H1 (cell line): ENCODE results near the gene SND1. TPM values are rescaled to one million over a fixed set of nuclear protein-coding genes. Genes with fewer than 3 reads are reported as not detected.

Source experiments
- CREB1 ChIP-seq: IDR thresholded peaks from 2 replicates; pipeline ENCODE4 v1.6.1; 2012; ENCODE audit warnings: inconsistent platforms
- HDAC2 ChIP-seq, 2 experiments: fragments of 300-600 bp in 1 of 2; sonication (generic) in 1 of 2; IDR thresholded peaks; 2 replicates each; pipeline ENCODE4 v1.6.1; 2011 to 2012; ENCODE audit warnings: low read depth in 2 of 2, low read length in 2 of 2, mild to moderate bottlenecking in 2 of 2, moderate library complexity in 2 of 2, borderline replicate concordance in 1 of 2, inconsistent platforms in 1 of 2
- KDM4A ChIP-seq: IDR thresholded peaks from one replicate; pipeline ENCODE4 v1.7.1; 2012; ENCODE audit warnings: low read depth, mild to moderate bottlenecking, moderate library complexity, low read length, inconsistent platforms; ENCODE audit not compliant: severe bottlenecking
- POLR2A ChIP-seq, 2 experiments: IDR thresholded peaks; 1 replicate in 1 of 2; 2 replicates in 1 of 2; pipeline ENCODE4 v1.6.1; 2011; ENCODE audit warnings: low read depth in 2 of 2, low read length in 2 of 2, mild to moderate bottlenecking in 2 of 2; ENCODE audit errors: control extremely low read depth in 1 of 2
- RNF2 ChIP-seq: fragments of 200-900, 300-1000 bp; sonication (generic); IDR thresholded peaks from 2 replicates; pipeline ENCODE4 v1.7.1; 2016; ENCODE audit warnings: borderline replicate concordance, low read depth, mild to moderate bottlenecking, antibody characterized with exemption, low read length; ENCODE audit not compliant: poor library complexity, severe bottlenecking; ENCODE audit errors: missing control alignments
- polyA plus RNA-seq, 7 experiments: library from polyadenylated mRNA; depleted of rRNA in 3 of 7; stranded (reverse) in 5 of 7; unstranded in 2 of 7; fragments of >200 nt in 5 of 7; fragments of 200-250 nt in 2 of 7; gene quantifications; 1 replicate in 5 of 7; 2 replicates in 1 of 7; 4 replicates in 1 of 7; pipeline versions ENCODE4 v1.2.1 to v1.2.3, GENCODE V29; 2011 to 2013; ENCODE audit warnings: missing spikeins in 2 of 7, mixed read lengths in 2 of 7
- total RNA-seq: library from RNA; stranded (reverse); fragmentation: NEBNext Ultra II Directional; extraction: Animal tissue kit (Norgen Biotek cat#: 25700); gene quantifications from 2 replicates; pipeline ENCODE4 v1.2.1, GENCODE V29; 2021
- TF ChIP-seq, protein P1 (sequence below): IDR thresholded peaks from 2 replicates; pipeline ENCODE4 v1.6.1; 2011; ENCODE audit warnings: low read length, improper control_type of control experiment

SND1 gene
- total and polyA plus RNA-seq, 2 of the 8 experiments (the other 6 are each of a cell fraction or from before 2014, with no cell fraction given): 122 to 290 TPM

DNA sequence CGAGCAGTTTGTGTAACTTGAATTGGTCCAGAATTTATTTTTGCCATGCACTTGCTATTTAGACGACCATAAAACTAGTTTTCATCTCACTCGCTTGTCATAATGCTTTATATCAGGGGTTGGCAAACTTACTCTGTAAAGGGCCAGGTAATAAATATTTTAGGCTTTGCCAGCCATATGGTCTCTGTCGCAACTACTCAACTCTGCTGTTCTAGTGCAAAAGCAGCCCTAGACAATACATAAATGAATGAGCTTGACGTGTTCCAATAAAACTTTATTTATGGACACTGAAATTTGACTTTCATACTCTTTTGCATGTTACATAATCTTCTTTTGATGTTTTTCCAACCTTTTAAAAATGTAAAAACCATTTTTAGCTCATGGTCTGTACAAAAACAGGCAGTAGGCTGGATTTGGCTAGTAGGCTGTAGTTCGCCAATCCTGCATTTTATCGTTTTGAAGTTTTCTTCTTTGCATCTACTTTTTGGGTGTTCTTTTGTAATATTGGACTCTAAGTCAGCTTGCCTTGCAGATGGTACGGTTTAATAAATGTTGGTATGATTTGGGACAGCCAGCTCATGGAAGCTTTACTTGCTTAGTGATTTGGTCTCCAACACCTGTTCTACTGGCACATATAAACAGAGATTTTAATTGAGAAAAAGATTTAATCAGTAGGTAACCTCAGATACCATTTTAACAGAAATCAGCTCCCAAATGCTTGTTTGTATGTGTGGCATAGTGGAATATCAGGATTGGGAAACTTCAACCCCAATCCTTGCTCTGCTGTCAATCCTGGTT lies 25.6 kb downstream of the SND1 start (continued):
- TF ChIP-seq, protein P1, sequence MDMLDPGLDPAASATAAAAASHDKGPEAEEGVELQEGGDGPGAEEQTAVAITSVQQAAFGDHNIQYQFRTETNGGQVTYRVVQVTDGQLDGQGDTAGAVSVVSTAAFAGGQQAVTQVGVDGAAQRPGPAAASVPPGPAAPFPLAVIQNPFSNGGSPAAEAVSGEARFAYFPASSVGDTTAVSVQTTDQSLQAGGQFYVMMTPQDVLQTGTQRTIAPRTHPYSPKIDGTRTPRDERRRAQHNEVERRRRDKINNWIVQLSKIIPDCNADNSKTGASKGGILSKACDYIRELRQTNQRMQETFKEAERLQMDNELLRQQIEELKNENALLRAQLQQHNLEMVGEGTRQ: no peak
- no peak for TF ChIP-seq KDM4A
- TF ChIP-seq RNF2: no peak
- no peak for TF ChIP-seq POLR2A (IDR thresholded peaks at IDR 0.05; ENCODE audit: control extremely low read depth in 1 of 2, low read depth in 2 of 2, low read length in 2 of 2)
- no peak for TF ChIP-seq HDAC2 (IDR thresholded peaks at IDR 0.05; ENCODE audit: borderline replicate concordance in 1 of 2, low read depth in 2 of 2, low read length in 2 of 2)
- no peak for TF ChIP-seq CREB1
